Retinal pigment epithelial cell (primary cell): ENCODE data around the gene GDF11.
A peak's percentile ranks its signal among the peaks of the same experiment; 100 is the strongest.

Source experiments
- DNase-seq: peaks from one replicate; pipeline ENCODE4 v3.0.0-alpha.2; 2010; ENCODE audit warnings: low read depth
- H3K4me3 ChIP-seq: 2 replicates; pipeline ENCODE4 v1.5.1; 2011; ENCODE audit warnings: mild to moderate bottlenecking, low read length, control low read depth, moderate library complexity
- TF ChIP-seq, protein P1 (sequence below): conservative IDR thresholded peaks from 2 replicates; pipeline ENCODE4 v1.5.1; 2011; ENCODE audit warnings: low read depth, low read length, control low read depth, inconsistent platforms

The GDF11 gene

GRCh38 chr12:55719371-55719770, 23.6 kb upstream of the GDF11 start:
- TF ChIP-seq, protein P1, sequence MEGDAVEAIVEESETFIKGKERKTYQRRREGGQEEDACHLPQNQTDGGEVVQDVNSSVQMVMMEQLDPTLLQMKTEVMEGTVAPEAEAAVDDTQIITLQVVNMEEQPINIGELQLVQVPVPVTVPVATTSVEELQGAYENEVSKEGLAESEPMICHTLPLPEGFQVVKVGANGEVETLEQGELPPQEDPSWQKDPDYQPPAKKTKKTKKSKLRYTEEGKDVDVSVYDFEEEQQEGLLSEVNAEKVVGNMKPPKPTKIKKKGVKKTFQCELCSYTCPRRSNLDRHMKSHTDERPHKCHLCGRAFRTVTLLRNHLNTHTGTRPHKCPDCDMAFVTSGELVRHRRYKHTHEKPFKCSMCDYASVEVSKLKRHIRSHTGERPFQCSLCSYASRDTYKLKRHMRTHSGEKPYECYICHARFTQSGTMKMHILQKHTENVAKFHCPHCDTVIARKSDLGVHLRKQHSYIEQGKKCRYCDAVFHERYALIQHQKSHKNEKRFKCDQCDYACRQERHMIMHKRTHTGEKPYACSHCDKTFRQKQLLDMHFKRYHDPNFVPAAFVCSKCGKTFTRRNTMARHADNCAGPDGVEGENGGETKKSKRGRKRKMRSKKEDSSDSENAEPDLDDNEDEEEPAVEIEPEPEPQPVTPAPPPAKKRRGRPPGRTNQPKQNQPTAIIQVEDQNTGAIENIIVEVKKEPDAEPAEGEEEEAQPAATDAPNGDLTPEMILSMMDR, result no peak
- H3K4me3 ChIP-seq, result no peak overlapping the region
- no peak for DNase-seq

DNA sequence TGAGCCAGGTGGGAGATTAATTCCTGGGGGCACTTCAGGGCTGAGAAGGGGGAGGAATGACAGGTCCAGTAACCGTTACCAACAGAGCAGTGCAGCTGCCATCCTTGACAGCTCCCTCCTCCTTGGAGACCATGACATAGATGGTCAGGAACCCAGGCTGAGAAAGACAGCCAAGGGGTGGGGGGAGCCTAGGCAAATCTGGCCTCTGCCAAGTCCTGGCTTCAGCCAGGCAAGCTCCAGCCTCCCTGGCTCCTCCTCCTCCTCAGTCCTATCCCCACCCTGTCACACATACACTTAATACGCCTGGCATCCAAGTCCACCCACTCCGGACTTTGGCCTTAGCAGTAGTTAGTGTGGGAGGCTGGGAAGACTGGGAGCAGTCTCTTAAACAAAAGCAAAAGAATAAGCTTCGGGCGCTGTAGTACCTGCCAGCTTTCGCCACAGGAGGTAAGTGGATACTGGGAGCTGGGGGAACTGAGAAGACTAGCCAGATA, 22.8 kb upstream of the GDF11 start, which contains the start of gene RDH5:
Gene RDH5, plus strand, starts transcription at position 323 of the 494 bp plus-strand sequence. CDS start 792 bp downstream, outside the sequence.
- no peak for DNase-seq
- peak within 1 kb of the TSS; percentile 33 for H3K4me3 ChIP-seq
- TF ChIP-seq, protein P1, result no peak

DNA sequence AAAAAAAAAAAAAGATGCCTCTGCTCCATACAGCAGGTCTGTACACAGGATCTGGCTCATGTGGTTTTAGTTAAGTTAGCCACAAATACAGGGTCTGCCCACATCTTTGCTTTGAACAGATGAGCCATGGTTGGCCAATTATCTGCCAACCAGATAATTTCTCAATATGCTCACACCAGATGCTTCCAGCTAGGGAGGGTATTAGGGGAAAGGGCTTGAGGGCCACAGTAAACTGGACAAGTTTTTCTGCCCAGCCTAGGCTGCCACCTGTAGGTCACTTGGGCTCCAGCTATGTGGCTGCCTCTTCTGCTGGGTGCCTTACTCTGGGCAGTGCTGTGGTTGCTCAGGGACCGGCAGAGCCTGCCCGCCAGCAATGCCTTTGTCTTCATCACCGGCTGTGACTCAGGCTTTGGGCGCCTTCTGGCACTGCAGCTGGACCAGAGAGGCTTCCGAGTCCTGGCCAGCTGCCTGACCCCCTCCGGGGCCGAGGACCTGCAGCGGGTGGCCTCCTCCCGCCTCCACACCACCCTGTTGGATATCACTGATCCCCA, 22.0 kb upstream of the GDF11 start:
- TF ChIP-seq, protein P1, result peak; percentile 78
- no peak for DNase-seq
- peak overlapping the region; percentile 33 for H3K4me3 ChIP-seq

- TF ChIP-seq, protein P1, result no peak
- H3K4me3 ChIP-seq, result peak overlapping the region; percentile 33
- DNase-seq, result no peak
Measured at GRCh38 chr12:55721601-55722213, 21.2 kb upstream of the GDF11 start.

DNA sequence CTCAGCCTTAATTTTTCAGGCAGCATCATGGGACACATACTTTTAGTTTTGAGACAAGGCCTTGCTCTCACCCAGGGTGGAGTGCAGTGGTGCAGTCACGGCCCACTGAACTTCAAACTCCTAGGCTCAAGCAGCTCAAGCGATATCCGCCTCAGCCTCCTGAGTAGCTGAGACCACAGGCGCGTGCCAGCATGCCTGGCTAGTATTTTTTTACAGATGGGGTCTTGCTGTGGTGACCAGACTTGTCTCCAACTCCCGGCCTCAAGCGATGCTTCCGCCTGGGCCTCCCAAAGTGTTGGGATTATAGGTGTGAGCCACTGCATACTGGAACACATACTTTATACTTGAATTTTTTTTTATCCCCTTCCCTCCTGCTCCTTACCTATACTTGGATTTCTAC, 20.0 kb upstream of the GDF11 start:
- DNase-seq, result no peak
- H3K4me3 ChIP-seq, result no peak overlapping the region
- TF ChIP-seq, protein P1, result no peak

- DNase-seq, result no peak
- no peak overlapping the region for H3K4me3 ChIP-seq
- TF ChIP-seq, protein P1, result no peak
Measured at GRCh38 chr12:55723516-55724225, 19.3 kb upstream of the GDF11 start.
